Peyer's patch (tissue), 4 donors: Measurements from ENCODE around the gene P2RY11. TPM values are rescaled to one million over a fixed set of nuclear protein-coding genes. Genes with fewer than 3 reads are reported as not detected.

Source experiments
- DNase-seq, 3 donors: peaks; one replicate each; pipeline ENCODE4 v3.0.0-alpha.2; 2017 to 2019
- H3K27ac ChIP-seq, 4 donors: fragments of 200-600 bp; sonication (generic); one replicate each; pipeline ENCODE4 v1.5.1; 2016 to 2019
- H3K27me3 ChIP-seq, 2 donors: fragments of 200-600 bp; sonication (generic); one replicate each; pipeline ENCODE4 v1.5.1; 2019
- H3K36me3 ChIP-seq, 3 donors: fragments of 200-600 bp; sonication (generic); one replicate each; pipeline ENCODE4 v1.5.1; 2016 to 2019
- H3K4me1 ChIP-seq, 4 donors: fragments of 200-600 bp; sonication (generic); one replicate each; pipeline ENCODE4 v1.5.1; 2016 to 2019
- H3K4me3 ChIP-seq, 4 donors: fragments of 200-600 bp; sonication (generic); 1 replicate in 3 of 4; 2 replicates in 1 of 4; pipeline ENCODE4 v1.5.1; 2016 to 2019; ENCODE audit warnings: mild to moderate bottlenecking in 1 of 4
- H3K9me3 ChIP-seq, 4 donors: fragments of 200-600 bp; sonication (generic); one replicate each; pipeline ENCODE4 v1.5.1; 2016 to 2019; ENCODE audit warnings: mild to moderate bottlenecking in 1 of 4
- POLR2A ChIP-seq, 2 donors: fragments of 450-650 bp; IDR thresholded peaks; one replicate each; pipeline ENCODE4 v1.5.1; 2017; ENCODE audit warnings: antibody characterized with exemption in 2 of 2, mild to moderate bottlenecking in 2 of 2, moderate library complexity in 2 of 2
- total RNA-seq, 4 donors: library from RNA; depleted of rRNA; stranded (reverse); fragments of >200 nt; gene quantifications; one replicate each; pipeline ENCODE4 v1.1.0, GENCODE V29; 2016
- TF ChIP-seq, protein P1 (sequence below), 6 experiments: fragments of 450-650 bp in 4 of 6; fragments of 200-600 bp in 2 of 6; sonication (generic) in 1 of 6; IDR thresholded peaks; one replicate each; pipeline ENCODE4 v1.5.1; 2017 to 2019; ENCODE audit warnings: antibody characterized with exemption in 6 of 6, mild to moderate bottlenecking in 3 of 6, moderate library complexity in 1 of 6

P2RY11 gene
- total RNA-seq, 4 donors from 2014 or later = 7.0 to 21.5 (median 11.6) TPM

DNA sequence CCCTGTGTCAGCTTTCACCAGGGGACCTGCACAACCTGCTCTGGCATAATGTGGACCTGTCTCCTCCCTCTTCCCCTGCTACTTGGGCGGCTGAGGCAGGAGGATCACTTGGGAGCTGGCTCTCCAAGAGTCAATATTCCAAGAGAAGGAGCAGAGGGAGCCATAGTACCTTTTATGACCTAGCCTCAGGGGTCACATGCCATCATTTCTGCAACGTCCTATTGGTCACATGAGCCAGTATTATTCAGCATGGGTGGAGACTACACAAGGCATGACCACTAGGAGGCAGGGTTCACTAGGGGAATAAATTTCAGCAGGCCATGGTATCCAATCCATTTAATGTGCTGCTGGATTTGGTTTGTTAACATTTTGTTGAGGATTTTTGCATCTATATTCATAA, 37.3 kb upstream of the P2RY11 start:
- Histone ChIP-seq H3K27ac (no peak overlapping the region), H3K4me1 (no peaks in the 10 kb centered on the region), H3K4me3 (no peak overlapping the region), H3K36me3 (no peaks in the 10 kb centered on the region), H3K9me3 (peaks cover 0 to 8% (median 3%) of the 10 kb centered on the region in 4 donors), H3K27me3 (no peaks in the 10 kb centered on the region)
- peak in 2 of 3 donors; percentile 29 to 62 for DNase-seq
- no peak for TF ChIP-seq POLR2A (IDR thresholded peaks at IDR 0.05)
- TF ChIP-seq, protein P1, sequence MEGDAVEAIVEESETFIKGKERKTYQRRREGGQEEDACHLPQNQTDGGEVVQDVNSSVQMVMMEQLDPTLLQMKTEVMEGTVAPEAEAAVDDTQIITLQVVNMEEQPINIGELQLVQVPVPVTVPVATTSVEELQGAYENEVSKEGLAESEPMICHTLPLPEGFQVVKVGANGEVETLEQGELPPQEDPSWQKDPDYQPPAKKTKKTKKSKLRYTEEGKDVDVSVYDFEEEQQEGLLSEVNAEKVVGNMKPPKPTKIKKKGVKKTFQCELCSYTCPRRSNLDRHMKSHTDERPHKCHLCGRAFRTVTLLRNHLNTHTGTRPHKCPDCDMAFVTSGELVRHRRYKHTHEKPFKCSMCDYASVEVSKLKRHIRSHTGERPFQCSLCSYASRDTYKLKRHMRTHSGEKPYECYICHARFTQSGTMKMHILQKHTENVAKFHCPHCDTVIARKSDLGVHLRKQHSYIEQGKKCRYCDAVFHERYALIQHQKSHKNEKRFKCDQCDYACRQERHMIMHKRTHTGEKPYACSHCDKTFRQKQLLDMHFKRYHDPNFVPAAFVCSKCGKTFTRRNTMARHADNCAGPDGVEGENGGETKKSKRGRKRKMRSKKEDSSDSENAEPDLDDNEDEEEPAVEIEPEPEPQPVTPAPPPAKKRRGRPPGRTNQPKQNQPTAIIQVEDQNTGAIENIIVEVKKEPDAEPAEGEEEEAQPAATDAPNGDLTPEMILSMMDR (IDR thresholded peaks at IDR 0.05) = peak in 5 of 6 experiments; percentile 19 to 62 (median 37)

DNA sequence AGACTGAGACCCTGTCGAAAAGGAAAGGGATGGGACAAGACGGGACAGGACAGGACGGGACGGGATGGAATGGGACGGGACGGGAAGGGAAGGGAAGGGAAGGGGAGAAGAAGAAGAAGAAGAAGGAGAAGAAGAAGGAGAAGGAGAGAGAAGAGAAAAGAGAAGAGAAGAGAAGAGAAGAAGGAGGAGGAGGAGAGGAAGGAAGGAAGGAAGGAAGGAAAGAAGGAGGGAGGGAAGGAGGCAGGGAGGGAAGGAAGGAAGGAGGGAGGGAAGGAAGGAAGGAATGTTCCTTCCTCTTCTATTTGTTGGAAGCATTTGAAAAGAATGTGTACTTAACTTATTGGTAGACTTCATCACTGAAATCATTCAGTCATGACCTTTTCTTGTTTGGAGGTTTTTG, 35.0 kb upstream of the P2RY11 start:
- Histone ChIP-seq H3K36me3 (no peaks in the 10 kb centered on the region), H3K27ac (no peak overlapping the region), H3K27me3 (no peaks in the 10 kb centered on the region), H3K4me1 (no peaks in the 10 kb centered on the region), H3K4me3 (no peak overlapping the region), H3K9me3 (peaks cover 0 to 8% (median 3%) of the 10 kb centered on the region in 4 donors)
- TF ChIP-seq, protein P1 (IDR thresholded peaks at IDR 0.05) = no peak
- TF ChIP-seq POLR2A (IDR thresholded peaks at IDR 0.05) = no peak
- no peak for DNase-seq

DNA sequence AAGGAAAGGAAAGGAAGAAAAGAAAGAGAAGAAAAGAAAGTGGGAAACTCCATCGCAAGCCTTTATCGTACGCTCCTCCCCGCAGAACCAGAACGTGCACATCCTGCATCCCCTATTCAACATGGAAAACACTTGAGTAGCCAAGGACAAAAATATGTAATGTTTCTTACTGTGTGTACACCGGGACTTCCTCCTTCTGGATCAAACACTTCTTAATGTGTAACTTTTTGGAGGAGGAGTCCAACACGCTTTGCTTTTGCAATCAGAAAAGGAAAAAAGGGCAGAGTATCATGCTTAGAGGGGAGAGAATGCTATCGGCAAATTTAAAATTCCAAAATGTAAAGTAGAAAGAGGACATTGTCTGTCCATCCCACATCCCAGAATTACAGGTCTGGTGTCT, 33.2 kb upstream of the P2RY11 start:
- no peak for DNase-seq
- Histone ChIP-seq H3K36me3 (no peaks in the 10 kb centered on the region), H3K9me3 (peaks cover 0 to 8% (median 3%) of the 10 kb centered on the region in 4 donors), H3K4me1 (no peaks in the 10 kb centered on the region), H3K27me3 (no peaks in the 10 kb centered on the region), H3K27ac (no peak overlapping the region), H3K4me3 (no peak overlapping the region)
- TF ChIP-seq POLR2A (IDR thresholded peaks at IDR 0.05) = no peak
- TF ChIP-seq, protein P1 (IDR thresholded peaks at IDR 0.05) = no peak

DNA sequence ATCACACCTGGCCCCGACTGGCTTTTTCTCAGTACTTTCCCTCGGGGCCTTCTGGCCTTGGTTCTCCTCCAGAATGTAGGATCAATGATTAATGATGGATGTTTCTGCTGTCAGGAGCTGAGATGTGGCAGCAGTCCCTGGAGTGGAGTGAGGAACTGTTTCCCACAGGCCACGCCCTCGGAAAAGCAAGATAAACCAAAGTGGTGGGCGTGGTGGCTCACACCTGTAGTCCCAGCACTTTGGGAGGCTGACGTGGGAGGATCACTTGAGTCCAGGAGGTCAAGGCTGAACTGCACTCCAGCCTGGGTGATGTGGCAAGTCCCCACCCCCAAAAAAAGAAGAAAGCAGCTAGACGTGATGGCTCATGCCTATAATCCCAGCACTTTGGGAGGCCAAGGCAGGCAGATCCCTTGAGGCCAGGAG, 32.5 kb upstream of the P2RY11 start:
- peaks cover 0 to 2% (median under 1%) of the 10 kb centered on the region in 4 donors for H3K9me3 ChIP-seq
- no peak for TF ChIP-seq POLR2A (IDR thresholded peaks at IDR 0.05)
- TF ChIP-seq, protein P1 (IDR thresholded peaks at IDR 0.05) = no peak
- no peak for DNase-seq

DNA sequence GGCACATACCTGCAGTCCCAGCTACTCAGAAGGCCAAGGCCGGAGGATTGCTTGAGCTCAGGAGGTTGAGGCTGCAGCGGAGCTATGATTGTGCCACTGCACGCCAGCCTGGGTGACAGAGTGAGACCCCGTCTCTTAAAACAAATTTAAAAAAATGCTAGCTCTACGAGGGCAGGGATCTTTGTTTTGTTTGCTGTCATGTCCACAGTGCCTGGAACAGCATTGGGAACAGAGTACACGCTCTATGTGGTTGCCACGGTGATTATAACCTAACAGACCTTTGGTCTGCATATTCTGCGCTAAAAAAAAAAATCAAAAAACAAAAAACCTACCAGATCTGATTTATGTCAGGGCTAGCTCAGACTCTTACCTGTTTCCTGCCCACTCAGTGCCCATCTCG, 27.6 kb upstream of the P2RY11 start:
- TF ChIP-seq POLR2A (IDR thresholded peaks at IDR 0.05) = no peak
- TF ChIP-seq, protein P1 (IDR thresholded peaks at IDR 0.05) = no peak
- DNase-seq = no peak
- no peak overlapping the region for H3K4me3 ChIP-seq
- no peak overlapping the region for H3K27ac ChIP-seq
- peaks cover 0 to 10% (median 4%) of the 10 kb centered on the region in 4 donors for H3K4me1 ChIP-seq
- H3K9me3 ChIP-seq = no peaks in the 10 kb centered on the region
- H3K27me3 ChIP-seq = no peaks in the 10 kb centered on the region
- peaks cover 0 to 1% (median 0%) of the 10 kb centered on the region in 3 donors for H3K36me3 ChIP-seq

More for the DNA sequence above, 32.5 kb upstream of the P2RY11 start:
- no peaks in the 10 kb centered on the region for H3K27me3 ChIP-seq
- H3K4me3 ChIP-seq = no peak overlapping the region
- H3K36me3 ChIP-seq = no peaks in the 10 kb centered on the region
- H3K4me1 ChIP-seq = no peaks in the 10 kb centered on the region
- H3K27ac ChIP-seq = no peak overlapping the region

DNA sequence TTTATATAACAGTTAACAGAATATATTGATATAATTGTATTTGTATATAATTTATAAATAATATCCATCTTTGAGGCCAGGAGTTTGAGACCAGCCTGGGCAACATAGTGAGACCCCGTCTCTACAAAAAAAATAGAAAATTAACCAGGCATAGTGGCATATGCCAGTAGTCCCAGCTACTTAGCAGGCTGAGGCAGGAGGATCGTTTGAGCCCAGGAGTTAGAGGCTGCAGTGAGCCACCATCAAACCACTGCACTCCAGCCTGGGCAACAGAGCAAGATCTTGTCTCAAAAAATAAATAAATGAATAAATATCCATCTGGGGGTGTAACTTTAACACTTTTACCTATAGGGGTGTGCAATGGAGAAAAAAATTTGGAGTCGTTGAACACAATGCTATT, 26.7 kb upstream of the P2RY11 start:
- Histone ChIP-seq H3K4me1 (peaks cover 0 to 10% (median 4%) of the 10 kb centered on the region in 4 donors), H3K36me3 (peaks cover 0 to 10% (median 0%) of the 10 kb centered on the region in 3 donors), H3K4me3 (no peak overlapping the region), H3K27me3 (no peaks in the 10 kb centered on the region), H3K9me3 (no peaks in the 10 kb centered on the region), H3K27ac (no peak overlapping the region)
- no peak for DNase-seq
- TF ChIP-seq POLR2A (IDR thresholded peaks at IDR 0.05) = no peak
- TF ChIP-seq, protein P1 (IDR thresholded peaks at IDR 0.05) = no peak
